Activated T-helper 9 cell treated with anti-CD3 and anti-CD28 coated beads, Interleukin-2, amount 50 U/mL, for 16 hours (primary cell): ENCODE measurements around the gene HSD3B1.
"Not testable (repeated sequence)": the region's sequence is repeated elsewhere in the genome, so short reads cannot be mapped to it uniquely, and the experiment has no call there.

Experiments used
- DNase-seq: peaks from one replicate; pipeline ENCODE4 v3.0.0-alpha.2; 2020; ENCODE audit warnings: low read depth

HSD3B1 gene

GRCh38 chr1:119490925-119491324, 16.1 kb upstream of the HSD3B1 start:
- no peak for DNase-seq

GRCh38 chr1:119492763-119493162, 14.2 kb upstream of the HSD3B1 start:
- DNase-seq: no peak

- no peak for DNase-seq
Observed at GRCh38 chr1:119504831-119505230, 2.2 kb upstream of the HSD3B1 start.

GRCh38 chr1:119510046-119510445, 3.0 kb downstream of the HSD3B1 start:
- DNase-seq: no peak

- DNase-seq: no peak
Observed at GRCh38 chr1:119515221-119515620, 8.2 kb downstream of the HSD3B1 start.

- no peak for DNase-seq
Observed at GRCh38 chr1:119516247-119516646, 9.2 kb downstream of the HSD3B1 start.

- no peak for DNase-seq
Observed at GRCh38 chr1:119516680-119517079, 9.7 kb downstream of the HSD3B1 start.

GRCh38 chr1:119517667-119518066, 10.7 kb downstream of the HSD3B1 start:
- not testable (repeated sequence) for DNase-seq

GRCh38 chr1:119531606-119532323, 24.8 kb downstream of the HSD3B1 start:
- no peak for DNase-seq

- DNase-seq: no peak
Observed at GRCh38 chr1:119532324-119532910, 25.4 kb downstream of the HSD3B1 start.

GRCh38 chr1:119535381-119535780, 28.4 kb downstream of the HSD3B1 start:
- DNase-seq: no peak

GRCh38 chr1:119537966-119538365, 31.0 kb downstream of the HSD3B1 start:
- DNase-seq: no peak

- no peak for DNase-seq
Observed at GRCh38 chr1:119539636-119540035, 32.6 kb downstream of the HSD3B1 start.

- no peak for DNase-seq
Observed at GRCh38 chr1:119541389-119541788, 34.4 kb downstream of the HSD3B1 start.

- no peak for DNase-seq
Observed at GRCh38 chr1:119542492-119542946, 35.5 kb downstream of the HSD3B1 start.

GRCh38 chr1:119544165-119544762, 37.3 kb downstream of the HSD3B1 start:
- DNase-seq: no peak

GRCh38 chr1:119546641-119547040, 39.6 kb downstream of the HSD3B1 start:
- DNase-seq: no peak

- DNase-seq: no peak
Observed at GRCh38 chr1:119547306-119547705, 40.3 kb downstream of the HSD3B1 start.

- no peak for DNase-seq
Observed at GRCh38 chr1:119547805-119548204, 40.8 kb downstream of the HSD3B1 start.

GRCh38 chr1:119549719-119550132, 42.7 kb downstream of the HSD3B1 start:
- DNase-seq: no peak

- no peak for DNase-seq
Observed at GRCh38 chr1:119550381-119550780, 43.4 kb downstream of the HSD3B1 start.

GRCh38 chr1:119551218-119551617, 44.2 kb downstream of the HSD3B1 start:
- DNase-seq: no peak

GRCh38 chr1:119552656-119553055, 45.6 kb downstream of the HSD3B1 start:
- not testable (repeated sequence) for DNase-seq
